NOMO-1 treated with dmso at 0.1 percent for 144 hours (cell line): ENCODE measurements around the gene GAL.
"Not testable (repeated sequence)": the region's sequence is repeated elsewhere in the genome, so short reads cannot be mapped to it uniquely, and the experiment has no call there.

Source experiments
- DNase-seq: peaks from one replicate; lab custom pipeline; 2025; ENCODE audit not compliant: unreplicated experiment; lab: John Stamatoyannopoulos, UW

The GAL gene

GRCh38 chr11:68684385-68685356 is at the start of gene GAL:
Gene GAL (plus strand): TSS chr11:68684544. CDS start chr11:68684924, 380 bp downstream.
- DNase-seq, result no peak

- not testable (repeated sequence) for DNase-seq
Observed at GRCh38 chr11:68634606-68635005, 49.7 kb upstream of the GAL start.

DNA sequence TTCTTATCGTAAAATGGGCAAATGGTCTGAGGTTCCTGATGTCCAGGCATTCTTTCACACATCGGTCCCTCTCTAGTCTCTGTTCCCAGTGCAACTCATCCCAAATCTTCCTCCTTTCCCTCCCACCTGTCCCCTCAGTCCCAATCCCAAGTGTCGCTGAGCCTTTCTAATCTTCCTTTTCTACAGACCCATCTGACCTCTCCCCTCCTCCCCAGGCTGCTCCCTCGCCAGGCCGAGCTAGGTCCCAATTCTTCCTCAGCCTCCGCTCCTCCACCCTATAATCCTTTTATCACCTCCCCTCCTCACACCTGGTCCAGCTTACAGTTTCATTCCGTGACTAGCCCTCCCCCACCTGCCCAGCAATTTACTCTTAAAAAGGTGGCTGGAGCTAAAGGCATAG is 49.2 kb upstream of the GAL start:
- not testable (repeated sequence) for DNase-seq

GRCh38 chr11:68635883-68636282 is 48.5 kb upstream of the GAL start:
- DNase-seq, result not testable (repeated sequence)

- not testable (repeated sequence) for DNase-seq
Observed at GRCh38 chr11:68639322-68639721, 45.0 kb upstream of the GAL start.

- no peak for DNase-seq
Observed at GRCh38 chr11:68641880-68642279, 42.5 kb upstream of the GAL start.

GRCh38 chr11:68643585-68643984 is 40.8 kb upstream of the GAL start:
- DNase-seq, result no peak

DNA sequence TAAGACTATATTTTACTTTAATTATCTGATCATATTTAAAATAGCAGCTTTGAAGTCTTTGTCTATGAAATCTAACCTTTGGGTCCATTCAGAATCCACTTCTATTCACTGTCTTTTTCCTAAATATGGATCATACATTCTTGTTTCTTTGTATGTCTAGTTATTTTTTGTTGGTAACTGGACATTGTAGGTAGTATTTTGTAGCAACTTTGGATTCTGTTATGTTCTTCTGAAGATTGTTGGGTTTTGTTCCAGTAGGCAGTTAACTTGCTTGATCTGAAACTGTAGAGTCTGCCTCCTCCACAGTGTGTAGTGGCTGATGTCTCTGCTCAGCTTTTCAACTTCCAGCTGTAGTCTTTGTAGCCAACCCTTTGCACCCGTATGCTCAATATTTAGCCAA is 37.5 kb upstream of the GAL start:
- no peak for DNase-seq

DNA sequence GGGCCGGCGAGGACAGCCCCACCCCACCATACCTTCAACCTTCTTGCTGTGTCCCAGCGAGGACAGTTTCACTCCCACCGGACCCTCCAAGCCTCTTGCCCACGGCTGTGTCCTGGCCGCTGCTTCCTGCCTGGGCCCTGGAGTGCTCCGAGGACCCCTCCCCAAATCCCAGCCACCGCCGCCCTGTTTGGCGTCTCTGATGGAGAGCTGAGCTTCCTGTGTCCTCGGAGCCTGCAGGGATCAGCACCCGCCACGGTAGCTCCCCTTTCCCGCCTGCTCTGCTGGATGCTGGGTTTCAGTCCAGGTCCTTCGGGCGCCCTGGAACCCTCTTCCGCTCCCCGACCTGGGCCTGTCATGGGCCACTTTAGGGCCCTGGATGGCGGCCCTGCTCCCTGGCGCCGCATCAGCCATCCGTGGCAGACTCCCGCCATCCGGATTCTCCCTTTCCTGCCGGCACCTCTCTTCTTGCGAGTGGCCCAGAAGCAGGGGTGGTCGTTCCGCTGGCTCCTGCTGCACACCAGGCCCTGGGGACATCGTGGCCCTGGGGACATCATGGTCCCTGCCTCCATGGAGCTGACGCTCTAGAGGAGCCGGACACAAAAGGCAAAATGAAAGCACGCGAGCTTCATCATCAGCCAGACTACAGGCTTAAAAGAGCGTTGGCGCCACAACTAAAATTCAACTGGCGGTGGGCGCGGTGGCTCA is 34.3 kb upstream of the GAL start:
- no peak for DNase-seq

- DNase-seq, result no peak
Observed at GRCh38 chr11:68650801-68651200, 33.5 kb upstream of the GAL start.

- no peak for DNase-seq
Observed at GRCh38 chr11:68651208-68651984, 32.9 kb upstream of the GAL start.

DNA sequence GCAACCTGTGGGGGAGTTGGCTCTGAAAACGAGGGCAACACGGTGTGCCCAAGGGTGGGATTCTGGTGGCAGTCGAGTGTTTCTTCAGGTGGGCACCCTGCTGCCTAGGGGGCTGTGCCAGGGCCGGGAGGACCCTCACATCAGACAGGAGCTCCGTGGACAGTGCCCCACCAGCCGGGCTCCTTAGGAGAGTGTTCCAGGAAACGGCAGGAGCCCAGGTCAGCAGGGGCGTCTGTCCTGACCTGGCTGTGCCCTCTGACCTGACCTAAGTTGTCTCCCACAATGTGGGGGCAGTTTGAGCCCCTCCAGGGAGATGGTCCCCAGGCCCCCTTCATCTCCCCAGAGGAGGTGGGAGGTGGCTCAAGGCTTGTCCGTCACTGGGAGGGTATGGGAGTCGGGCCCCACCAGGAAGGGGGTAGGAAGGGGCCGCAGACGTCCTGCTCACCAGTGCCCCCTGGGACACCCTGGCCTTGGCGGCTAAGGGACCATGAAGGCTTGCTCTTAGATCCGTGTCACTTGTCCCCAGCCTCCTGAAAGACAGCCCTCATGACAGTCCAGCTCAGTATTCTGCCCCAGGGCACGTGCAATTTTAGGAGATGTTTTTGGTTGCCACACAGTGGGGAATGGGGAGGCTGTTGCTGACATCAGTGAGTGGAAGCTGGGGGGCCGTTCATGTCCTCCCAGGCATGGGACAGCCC is 32.2 kb upstream of the GAL start:
- DNase-seq, result no peak

- no peak for DNase-seq
Observed at GRCh38 chr11:68652683-68653156, 31.6 kb upstream of the GAL start.

- DNase-seq, result no peak
Observed at GRCh38 chr11:68653486-68654430, 30.6 kb upstream of the GAL start.

- DNase-seq, result no peak
Observed at GRCh38 chr11:68654978-68655377, 29.4 kb upstream of the GAL start.

DNA sequence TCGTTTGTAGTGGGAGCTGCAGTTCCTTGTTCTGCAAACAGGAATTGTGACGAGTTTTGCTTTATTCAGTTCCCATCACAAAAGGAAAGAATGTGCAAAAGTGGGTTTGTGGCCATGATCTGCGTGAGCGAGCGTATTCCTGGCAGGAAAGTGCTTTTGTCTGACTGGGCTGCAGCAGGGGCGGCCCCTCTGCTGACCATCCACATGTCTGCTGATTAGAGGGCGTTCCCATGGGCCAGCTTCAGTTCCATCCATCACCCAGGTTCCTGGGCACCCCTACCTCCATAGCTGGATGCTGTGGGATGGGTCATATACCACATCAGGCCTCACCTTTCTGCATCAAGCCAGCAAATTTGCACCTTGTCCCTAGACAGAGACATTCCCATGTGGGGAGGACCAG is 28.9 kb upstream of the GAL start:
- DNase-seq, result no peak

- no peak for DNase-seq
Observed at GRCh38 chr11:68655806-68656205, 28.5 kb upstream of the GAL start.

- no peak for DNase-seq
Observed at GRCh38 chr11:68657021-68657780, 27.1 kb upstream of the GAL start.

DNA sequence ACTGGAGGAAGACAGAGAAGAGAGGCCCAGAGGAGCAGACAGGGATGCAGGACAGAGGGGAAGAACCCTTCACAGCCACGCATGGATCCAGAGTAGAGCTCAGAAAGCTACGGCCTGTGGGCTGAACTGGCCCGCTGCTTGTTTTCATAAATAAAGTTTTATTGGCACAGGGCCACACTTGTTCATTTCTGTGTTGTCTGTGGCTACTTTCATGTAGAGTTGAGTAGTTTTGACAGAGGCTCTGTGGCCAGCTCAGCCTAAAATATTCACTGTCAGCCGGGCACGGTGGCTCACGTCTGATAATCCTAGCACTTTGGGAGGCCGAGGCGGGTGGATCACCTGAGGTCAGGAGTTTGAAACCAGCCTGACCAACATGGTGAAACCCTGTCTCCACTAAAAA is 26.2 kb upstream of the GAL start:
- no peak for DNase-seq
